ENCODE measurements around the gene HOXD9. TPM values are rescaled to one million over a fixed set of nuclear protein-coding genes. Genes with fewer than 3 reads are reported as not detected.

Gene HOXD9
- total RNA-seq, 1 experiment from 2014 or later = not detected

GRCh38 chr2:176152350-176153181 lies 30.0 kb downstream of the HOXD9 start (continued):
- TF ChIP-seq ZNF281 (CRISPR knock-in tag; IDR thresholded peaks at IDR 0.05) (no peak), FOXJ3 (CRISPR knock-in tag; IDR thresholded peaks at IDR 0.05; ENCODE audit: borderline replicate concordance) (no peak)

GRCh38 chr2:176154576-176155252 lies 32.2 kb downstream of the HOXD9 start:
- H3K27me3 Mint-ChIP-seq (ENCODE audit: low read depth) = peaks cover 100% of the 10 kb centered on the region

More at GRCh38 chr2:176154576-176155252, 32.2 kb downstream of the HOXD9 start:
- POLR2A ChIA-PET = no interaction called here
- Mint-ChIP-seq H3K4me3 (no peak overlapping the region), H3K4me1 (peaks cover 34% of the 10 kb centered on the region), H3K9me3 (no peaks in the 10 kb centered on the region), H3K36me3 (peaks cover 2% of the 10 kb centered on the region; the same call in 1 of the 2 replicates), H3K27ac (no peak overlapping the region)
- CTCF ChIA-PET = interaction anchor here (0.6 to 2.6 kb wide), 6 partner anchors 10 to 482 kb away, joined by 3 to 13 read pairs (median 4); no protein-coding TSS in a partner anchor
- ATAC-seq = no peak
- no peak for TF ChIP-seq JUN (CRISPR knock-in tag; IDR thresholded peaks at IDR 0.05)
- no peak for TF ChIP-seq ERG (CRISPR knock-in tag; IDR thresholded peaks at IDR 0.05)
- TF ChIP-seq E2F1 (CRISPR knock-in tag; IDR thresholded peaks at IDR 0.05) = no peak
- no peak for TF ChIP-seq ZNF425 (CRISPR knock-in tag; conservative IDR thresholded peaks at IDR 0.05)
- DNase-seq (ENCODE audit: low spot score) = no peak

Measured in WTC11 (cell line).